GM12873 (cell line): ENCODE results near the gene KIF21B.

Source experiments
- CTCF ChIP-seq: IDR thresholded peaks from 2 replicates; pipeline ENCODE4 v1.5.1; 2012; ENCODE audit warnings: low read depth, mild to moderate bottlenecking, moderate library complexity, low read length, control low read depth; ENCODE audit not compliant: insufficient read depth; ENCODE audit errors: missing control alignments

KIF21B gene

GRCh38 chr1:200959411-200959921 lies 64.0 kb downstream of the KIF21B start:
- no peak for TF ChIP-seq CTCF

- no peak for TF ChIP-seq CTCF
Observed at GRCh38 chr1:200958597-200958996, 64.9 kb downstream of the KIF21B start.

GRCh38 chr1:200954434-200954833 lies 69.1 kb downstream of the KIF21B start:
- no peak for TF ChIP-seq CTCF

- TF ChIP-seq CTCF, result no peak
Observed at GRCh38 chr1:200951016-200951415, 72.5 kb downstream of the KIF21B start.

GRCh38 chr1:200949626-200950025 lies 73.9 kb downstream of the KIF21B start:
- TF ChIP-seq CTCF, result no peak

GRCh38 chr1:200947059-200947566 lies 76.4 kb downstream of the KIF21B start:
- no peak for TF ChIP-seq CTCF

- TF ChIP-seq CTCF, result no peak
Observed at GRCh38 chr1:200945111-200945510, 78.4 kb downstream of the KIF21B start.
